ENCODE results near the gene CORO1C.

CORO1C gene

GRCh38 chr12:108696111-108696995, 35.0 kb downstream of the CORO1C start:
- DNase-seq (ENCODE audit: low read depth): no peak

- DNase-seq (ENCODE audit: low read depth): no peak
These were observed 36.5 kb downstream of the CORO1C start for GRCh38 chr12:108694812-108695278.

GRCh38 chr12:108693751-108694150, 37.6 kb downstream of the CORO1C start:
- no peak for DNase-seq (ENCODE audit: low read depth)

GRCh38 chr12:108693186-108693730, 38.1 kb downstream of the CORO1C start:
- DNase-seq (ENCODE audit: low read depth): no peak

- DNase-seq (ENCODE audit: low read depth): no peak
These were observed 39.1 kb downstream of the CORO1C start for GRCh38 chr12:108691998-108692808.

- peak; percentile 51 for DNase-seq (ENCODE audit: low read depth)
These were observed 39.9 kb downstream of the CORO1C start for GRCh38 chr12:108691175-108691997.

GRCh38 chr12:108690542-108691174, 40.7 kb downstream of the CORO1C start:
- DNase-seq (ENCODE audit: low read depth): no peak

- no peak for DNase-seq (ENCODE audit: low read depth)
These were observed 41.2 kb downstream of the CORO1C start for GRCh38 chr12:108690191-108690518.

- no peak for DNase-seq (ENCODE audit: low read depth)
These were observed 41.8 kb downstream of the CORO1C start for GRCh38 chr12:108689314-108690190.

- no peak for DNase-seq (ENCODE audit: low read depth)
These were observed 44.5 kb downstream of the CORO1C start for GRCh38 chr12:108686780-108687179.

- no peak for DNase-seq (ENCODE audit: low read depth)
These were observed 45.7 kb downstream of the CORO1C start for GRCh38 chr12:108685469-108686260.

GRCh38 chr12:108683906-108684556, 47.3 kb downstream of the CORO1C start:
- DNase-seq (ENCODE audit: low read depth): no peak

- no peak for DNase-seq (ENCODE audit: low read depth)
These were observed 50.0 kb downstream of the CORO1C start for GRCh38 chr12:108681317-108681716.

GRCh38 chr12:108679106-108679681, 52.1 kb downstream of the CORO1C start:
- no peak for DNase-seq (ENCODE audit: low read depth)

GRCh38 chr12:108678104-108678730, 53.1 kb downstream of the CORO1C start:
- DNase-seq (ENCODE audit: low read depth): no peak

- no peak for DNase-seq (ENCODE audit: low read depth)
These were observed 53.9 kb downstream of the CORO1C start for GRCh38 chr12:108677381-108677780.

GRCh38 chr12:108676707-108677106, 54.6 kb downstream of the CORO1C start:
- no peak for DNase-seq (ENCODE audit: low read depth)

GRCh38 chr12:108675792-108676191, 55.5 kb downstream of the CORO1C start:
- no peak for DNase-seq (ENCODE audit: low read depth)

All from stimulated activated CD8-positive, alpha-beta memory T cell treated with anti-CD3 and anti-CD28 coated beads, Interleukin-4, amount 100 ng/mL, for 24 hours (primary cell).